D721Med (cell line): ENCODE measurements around the gene TBCCD1.

ENCODE experiments used
- DNase-seq: peaks from one replicate; pipeline ENCODE4 v3.0.0; 2011; ENCODE audit warnings: low spot score; ENCODE audit not compliant: insufficient read length
- FAIRE-seq: peaks from 2 replicates; lab custom pipeline; 2011; peaks lifted over from hg19 to GRCh38; lab: Jason Lieb, UNC
- TF ChIP-seq, protein P1 (sequence below): IDR thresholded peaks from 2 replicates; pipeline ENCODE4 v1.5.1; 2012; ENCODE audit warnings: mild to moderate bottlenecking, control low read depth; ENCODE audit not compliant: insufficient read depth; ENCODE audit errors: missing control alignments

TBCCD1 gene

DNA sequence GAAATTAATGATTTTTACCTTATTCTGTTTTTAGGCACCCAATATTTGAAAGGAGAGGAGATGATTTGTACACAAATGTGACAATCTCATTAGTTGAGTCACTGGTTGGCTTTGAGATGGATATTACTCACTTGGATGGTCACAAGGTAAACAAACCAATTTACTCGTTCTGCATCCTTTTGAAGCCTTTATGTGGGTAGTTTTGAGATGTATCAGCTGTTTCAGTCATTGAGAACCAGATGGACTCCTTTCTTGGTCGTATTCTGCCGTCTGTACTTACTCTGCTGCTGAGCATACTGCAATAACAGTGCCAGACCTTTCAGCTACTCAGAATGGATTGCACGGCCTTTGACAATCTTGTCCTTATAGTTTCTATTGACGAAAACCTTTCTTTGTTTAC lies 16.7 kb upstream of the TBCCD1 start:
- DNase-seq (no peak), FAIRE-seq (no peak)
- TF ChIP-seq, protein P1, sequence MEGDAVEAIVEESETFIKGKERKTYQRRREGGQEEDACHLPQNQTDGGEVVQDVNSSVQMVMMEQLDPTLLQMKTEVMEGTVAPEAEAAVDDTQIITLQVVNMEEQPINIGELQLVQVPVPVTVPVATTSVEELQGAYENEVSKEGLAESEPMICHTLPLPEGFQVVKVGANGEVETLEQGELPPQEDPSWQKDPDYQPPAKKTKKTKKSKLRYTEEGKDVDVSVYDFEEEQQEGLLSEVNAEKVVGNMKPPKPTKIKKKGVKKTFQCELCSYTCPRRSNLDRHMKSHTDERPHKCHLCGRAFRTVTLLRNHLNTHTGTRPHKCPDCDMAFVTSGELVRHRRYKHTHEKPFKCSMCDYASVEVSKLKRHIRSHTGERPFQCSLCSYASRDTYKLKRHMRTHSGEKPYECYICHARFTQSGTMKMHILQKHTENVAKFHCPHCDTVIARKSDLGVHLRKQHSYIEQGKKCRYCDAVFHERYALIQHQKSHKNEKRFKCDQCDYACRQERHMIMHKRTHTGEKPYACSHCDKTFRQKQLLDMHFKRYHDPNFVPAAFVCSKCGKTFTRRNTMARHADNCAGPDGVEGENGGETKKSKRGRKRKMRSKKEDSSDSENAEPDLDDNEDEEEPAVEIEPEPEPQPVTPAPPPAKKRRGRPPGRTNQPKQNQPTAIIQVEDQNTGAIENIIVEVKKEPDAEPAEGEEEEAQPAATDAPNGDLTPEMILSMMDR: no peak

DNA sequence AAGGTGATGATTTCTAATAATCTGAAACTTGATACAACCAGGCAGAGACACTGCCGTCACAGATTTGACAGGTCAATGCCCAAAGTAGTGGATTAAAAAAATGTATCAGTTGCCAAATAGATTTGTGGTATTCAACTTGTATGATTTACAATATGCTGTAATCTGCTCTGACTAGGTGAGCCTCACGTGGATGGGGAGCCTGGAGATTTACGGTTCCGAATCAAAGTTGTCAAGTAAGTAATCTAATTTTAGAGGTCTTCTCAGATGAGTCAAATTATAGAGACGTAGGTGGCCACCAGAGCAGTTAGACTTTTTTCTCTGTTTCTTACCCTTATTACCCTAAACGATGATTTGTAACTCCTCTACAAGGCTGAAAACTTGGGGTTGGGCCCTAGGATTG lies 15.4 kb upstream of the TBCCD1 start:
- no peak for DNase-seq
- no peak for FAIRE-seq
- TF ChIP-seq, protein P1: no peak

DNA sequence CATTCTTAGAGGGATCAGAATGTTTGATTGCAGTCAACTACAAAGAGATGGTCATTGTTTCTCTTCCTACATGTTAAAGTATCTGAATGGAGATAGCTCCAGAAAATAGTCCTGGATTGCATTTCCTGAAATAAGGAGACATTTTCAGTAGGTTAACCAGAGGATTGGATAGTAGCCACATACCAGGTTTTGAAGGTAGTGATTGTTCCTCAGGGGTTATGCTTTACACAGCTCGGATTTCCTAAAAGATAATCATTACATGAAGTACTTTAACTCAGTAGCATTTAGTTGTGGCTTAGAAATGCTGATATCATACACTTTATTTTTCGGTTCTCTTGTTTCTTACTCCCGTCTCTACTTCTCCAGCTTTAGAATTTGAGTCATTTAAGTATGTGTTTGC lies 13.6 kb upstream of the TBCCD1 start:
- DNase-seq (no peak), FAIRE-seq (no peak)
- TF ChIP-seq, protein P1: no peak

DNA sequence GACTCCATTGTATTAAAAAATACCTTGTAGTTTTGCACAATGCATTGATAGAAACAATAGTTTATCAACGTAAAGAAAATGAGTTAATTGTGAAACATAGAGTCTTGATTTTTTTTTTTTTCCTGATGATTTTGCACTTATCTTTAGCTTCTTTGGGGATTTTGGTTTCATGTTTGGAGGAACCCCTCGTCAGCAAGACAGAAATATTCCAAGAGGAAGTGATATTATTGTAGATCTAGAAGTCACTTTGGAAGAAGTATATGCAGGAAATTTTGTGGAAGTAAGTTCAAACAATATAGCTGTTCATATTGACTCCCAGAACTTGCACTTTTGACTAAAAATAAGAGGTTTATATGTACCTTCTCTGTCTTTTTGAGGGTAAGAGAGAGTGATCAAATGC lies 10.4 kb upstream of the TBCCD1 start:
- DNase-seq (no peak), FAIRE-seq (no peak)
- TF ChIP-seq, protein P1: no peak

DNA sequence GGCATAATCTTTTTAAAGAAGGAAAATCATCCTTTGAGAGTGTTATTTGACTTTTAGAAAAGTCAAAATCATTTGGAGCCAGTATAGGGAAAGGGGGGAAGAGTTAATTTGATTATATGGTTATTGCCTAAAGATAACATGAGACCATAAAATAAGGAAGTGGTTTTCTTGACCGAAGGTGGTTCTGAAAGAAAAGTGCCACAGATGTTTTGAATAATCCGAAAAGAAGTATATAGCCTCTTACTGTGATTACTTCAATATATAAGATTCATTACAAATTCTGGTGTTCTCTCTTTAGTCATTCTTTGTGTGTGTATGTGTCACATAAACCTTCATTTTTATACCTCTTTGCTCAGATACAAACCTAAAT lies 4.5 kb upstream of the TBCCD1 start:
- FAIRE-seq (no peak), DNase-seq (no peak)

DNA sequence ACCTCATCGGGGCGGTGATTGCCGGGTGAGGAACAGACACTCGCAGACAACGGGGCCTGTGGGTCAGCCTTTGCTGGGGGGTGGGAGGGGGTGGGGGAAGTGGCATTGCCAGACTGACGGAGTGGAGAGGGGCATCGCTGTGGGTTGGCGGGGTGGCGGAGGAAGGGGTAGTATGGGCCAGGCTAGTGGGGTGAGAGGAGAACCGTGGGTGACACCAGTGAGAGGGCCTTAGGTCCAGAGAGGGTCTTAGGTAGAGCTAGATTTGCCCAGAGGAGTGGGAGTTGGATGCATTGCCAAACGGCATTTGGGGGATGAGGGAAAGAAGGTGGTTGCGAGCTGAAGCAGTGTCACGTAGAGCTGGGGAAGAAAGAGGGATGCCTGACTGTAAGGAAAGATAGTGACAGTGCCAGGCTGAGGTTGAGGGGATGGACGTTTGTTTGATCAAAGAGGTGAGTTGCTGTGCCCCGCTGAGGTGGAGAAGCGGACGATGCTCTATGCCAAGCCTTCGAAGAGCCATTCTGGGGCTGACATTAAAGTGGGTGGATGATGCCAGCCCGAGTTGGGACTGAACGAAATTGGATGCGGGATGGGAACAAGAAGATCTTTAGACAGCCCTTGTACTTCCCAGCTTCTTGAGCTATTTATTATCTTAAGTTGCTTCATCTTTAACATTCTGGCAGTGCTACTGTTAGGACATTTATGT lies 4.0 kb upstream of the TBCCD1 start:
- no peak for DNase-seq
- TF ChIP-seq, protein P1: no peak
- no peak for FAIRE-seq

More for the DNA sequence above, 4.5 kb upstream of the TBCCD1 start:
- TF ChIP-seq, protein P1: no peak
